ENCODE results near the gene EIF3I.

The EIF3I gene

GRCh38 chr1:32246888-32247273 is 24.7 kb downstream of the EIF3I start, which contains the start of gene FAM167B:
TSS of gene FAM167B (plus strand) at chr1:32247222. CDS start at chr1:32247422, 200 bp downstream.
- no peak within 1 kb of the TSS for H2BK12ac ChIP-seq (ENCODE audit: low read length)
- H3K4ac ChIP-seq (ENCODE audit: low read depth, low read length), result no peak within 1 kb of the TSS
- H4K8ac ChIP-seq (ENCODE audit: low read depth, low read length), result no peak within 1 kb of the TSS
- no peaks in the 10 kb centered on the region for H3K79me2 ChIP-seq (ENCODE audit: control insufficient read depth, insufficient read depth, low read length, poor library complexity)
- no CpG with 5 or more reads among the region's 3 CpGs for WGBS (ENCODE audit: extremely low coverage, insufficient coverage, insufficient read length)
- H3K9ac ChIP-seq (ENCODE audit: low read length), result no peak within 1 kb of the TSS
- H2BK5ac ChIP-seq (ENCODE audit: low read depth, low read length, poor library complexity), result no peak within 1 kb of the TSS
- H3K23ac ChIP-seq (ENCODE audit: low read length), result no peak within 1 kb of the TSS
- H2BK120ac ChIP-seq (ENCODE audit: insufficient read depth, low read length, poor library complexity), result no peak within 1 kb of the TSS
- no peaks in the 10 kb centered on the region for H3K36me3 ChIP-seq (ENCODE audit: control insufficient read depth in 1 of 2, insufficient read depth in 2 of 2, low read length in 2 of 2)
- H3K14ac ChIP-seq (ENCODE audit: low read length), result no peak within 1 kb of the TSS
- no peak within 1 kb of the TSS for H3K18ac ChIP-seq (ENCODE audit: low read length)
- H3K4me3 ChIP-seq (ENCODE audit: low read depth, low read length), result no peak within 1 kb of the TSS
- no peak within 1 kb of the TSS for H2AFZ ChIP-seq (ENCODE audit: insufficient read depth, low read length, poor library complexity)
- no peaks in the 10 kb centered on the region for H3K9me3 ChIP-seq (ENCODE audit: insufficient read depth, low read depth, low read length)
- peak within 1 kb of the TSS; percentile 61 for H3K4me2 ChIP-seq (ENCODE audit: low read length)
- no peak within 1 kb of the TSS for H4K12ac ChIP-seq (ENCODE audit: low read depth, low read length)
- H3K27me3 ChIP-seq (ENCODE audit: insufficient read depth, low read length), result no peaks in the 10 kb centered on the region
- H4K91ac ChIP-seq (ENCODE audit: low read depth, low read length), result no peak within 1 kb of the TSS
- H3K4me1 ChIP-seq (ENCODE audit: control insufficient read depth in 1 of 2, insufficient read depth in 2 of 2, low read length in 2 of 2), result peaks cover 2 to 5% of the 10 kb centered on the region in 2 experiments
- no peak within 1 kb of the TSS for H3K27ac ChIP-seq (ENCODE audit: low read depth, low read length)
- no peak for DNase-seq
- H2AK5ac ChIP-seq (ENCODE audit: low read length), result no peak within 1 kb of the TSS
- no peaks in the 10 kb centered on the region for H3K79me1 ChIP-seq (ENCODE audit: low read length)

- no peak overlapping the region for H2BK12ac ChIP-seq (ENCODE audit: low read length)
- no peaks in the 10 kb centered on the region for H3K79me2 ChIP-seq (ENCODE audit: control insufficient read depth, insufficient read depth, low read length, poor library complexity)
- H3K27me3 ChIP-seq (ENCODE audit: insufficient read depth, low read length), result no peaks in the 10 kb centered on the region
- H4K12ac ChIP-seq (ENCODE audit: low read depth, low read length), result no peak overlapping the region
- H3K18ac ChIP-seq (ENCODE audit: low read length), result no peak overlapping the region
- no peak overlapping the region for H2AK5ac ChIP-seq (ENCODE audit: low read length)
- no peak overlapping the region for H2BK5ac ChIP-seq (ENCODE audit: low read depth, low read length, poor library complexity)
- H3K79me1 ChIP-seq (ENCODE audit: low read length), result no peaks in the 10 kb centered on the region
- no peak overlapping the region for H4K91ac ChIP-seq (ENCODE audit: low read depth, low read length)
- H2AFZ ChIP-seq (ENCODE audit: insufficient read depth, low read length, poor library complexity), result no peak overlapping the region
- H3K4me2 ChIP-seq (ENCODE audit: low read length), result no peak overlapping the region
- H3K23ac ChIP-seq (ENCODE audit: low read length), result no peak overlapping the region
- H2BK120ac ChIP-seq (ENCODE audit: insufficient read depth, low read length, poor library complexity), result no peak overlapping the region
- H3K9ac ChIP-seq (ENCODE audit: low read length), result no peak overlapping the region
- no peak for DNase-seq
- no peak overlapping the region for H3K4ac ChIP-seq (ENCODE audit: low read depth, low read length)
- H3K36me3 ChIP-seq (ENCODE audit: control insufficient read depth in 1 of 2, insufficient read depth in 2 of 2, low read length in 2 of 2), result no peaks in the 10 kb centered on the region
- H3K9me3 ChIP-seq (ENCODE audit: insufficient read depth, low read depth, low read length), result no peaks in the 10 kb centered on the region
- no peak overlapping the region for H4K8ac ChIP-seq (ENCODE audit: low read depth, low read length)
- H3K4me1 ChIP-seq (ENCODE audit: control insufficient read depth in 1 of 2, insufficient read depth in 2 of 2, low read length in 2 of 2), result peaks cover 2 to 4% of the 10 kb centered on the region in 2 experiments
- WGBS (ENCODE audit: extremely low coverage, insufficient coverage, insufficient read length), result no CpG with 5 or more reads among the region's 12 CpGs
- no peak overlapping the region for H3K27ac ChIP-seq (ENCODE audit: low read depth, low read length)
- H3K14ac ChIP-seq (ENCODE audit: low read length), result no peak overlapping the region
- no peak overlapping the region for H3K4me3 ChIP-seq (ENCODE audit: low read depth, low read length)
These were observed 25.2 kb downstream of the EIF3I start for GRCh38 chr1:32247452-32247851.

- no peak overlapping the region for H2BK5ac ChIP-seq (ENCODE audit: low read depth, low read length, poor library complexity)
- no peak overlapping the region for H3K9ac ChIP-seq (ENCODE audit: low read length)
- no peak overlapping the region for H2AFZ ChIP-seq (ENCODE audit: insufficient read depth, low read length, poor library complexity)
- no peak overlapping the region for H3K23ac ChIP-seq (ENCODE audit: low read length)
- H3K18ac ChIP-seq (ENCODE audit: low read length), result no peak overlapping the region
- no peak overlapping the region for H3K4ac ChIP-seq (ENCODE audit: low read depth, low read length)
- peak; percentile 88 to 94 for DNase-seq
- no peaks in the 10 kb centered on the region for H3K36me3 ChIP-seq (ENCODE audit: control insufficient read depth in 1 of 2, insufficient read depth in 2 of 2, low read length in 2 of 2)
- no peak overlapping the region for H3K14ac ChIP-seq (ENCODE audit: low read length)
- no peak overlapping the region for H4K8ac ChIP-seq (ENCODE audit: low read depth, low read length)
- H3K79me1 ChIP-seq (ENCODE audit: low read length), result no peaks in the 10 kb centered on the region
- H2BK120ac ChIP-seq (ENCODE audit: insufficient read depth, low read length, poor library complexity), result no peak overlapping the region
- H2BK12ac ChIP-seq (ENCODE audit: low read length), result no peak overlapping the region
- H3K79me2 ChIP-seq (ENCODE audit: control insufficient read depth, insufficient read depth, low read length, poor library complexity), result no peaks in the 10 kb centered on the region
- H2AK5ac ChIP-seq (ENCODE audit: low read length), result no peak overlapping the region
- no peak overlapping the region for H4K91ac ChIP-seq (ENCODE audit: low read depth, low read length)
- no peak overlapping the region for H4K12ac ChIP-seq (ENCODE audit: low read depth, low read length)
- no peaks in the 10 kb centered on the region for H3K27me3 ChIP-seq (ENCODE audit: insufficient read depth, low read length)
- H3K27ac ChIP-seq (ENCODE audit: low read depth, low read length), result no peak overlapping the region
- WGBS (ENCODE audit: extremely low coverage, insufficient coverage, insufficient read length), result no CpG with 5 or more reads among the region's 31 CpGs
- H3K4me3 ChIP-seq (ENCODE audit: low read depth, low read length), result no peak overlapping the region
- peaks cover 2% of the 10 kb centered on the region in 2 experiments for H3K4me1 ChIP-seq (ENCODE audit: control insufficient read depth in 1 of 2, insufficient read depth in 2 of 2, low read length in 2 of 2)
- no peaks in the 10 kb centered on the region for H3K9me3 ChIP-seq (ENCODE audit: insufficient read depth, low read depth, low read length)
- H3K4me2 ChIP-seq (ENCODE audit: low read length), result peak overlapping the region; percentile 61
These were observed 26.0 kb downstream of the EIF3I start for GRCh38 chr1:32247983-32248889.

- Histone ChIP-seq H3K79me2 (ENCODE audit: control insufficient read depth, insufficient read depth, low read length, poor library complexity) (no peaks in the 10 kb centered on the region), H3K14ac (ENCODE audit: low read length) (no peak overlapping the region), H4K8ac (ENCODE audit: low read depth, low read length) (no peak overlapping the region), H3K27me3 (ENCODE audit: insufficient read depth, low read length) (no peaks in the 10 kb centered on the region), H2BK12ac (ENCODE audit: low read length) (no peak overlapping the region), H3K23ac (ENCODE audit: low read length) (no peak overlapping the region), H3K27ac (ENCODE audit: low read depth, low read length) (no peak overlapping the region), H3K9me3 (ENCODE audit: insufficient read depth, low read depth, low read length) (no peaks in the 10 kb centered on the region), H2AK5ac (ENCODE audit: low read length) (no peak overlapping the region), H4K91ac (ENCODE audit: low read depth, low read length) (no peak overlapping the region), H3K18ac (ENCODE audit: low read length) (no peak overlapping the region), H3K4ac (ENCODE audit: low read depth, low read length) (no peak overlapping the region), H3K4me3 (ENCODE audit: low read depth, low read length) (no peak overlapping the region), H4K12ac (ENCODE audit: low read depth, low read length) (no peak overlapping the region), H3K4me1 (ENCODE audit: control insufficient read depth in 1 of 2, insufficient read depth in 2 of 2, low read length in 2 of 2) (peaks cover 2% of the 10 kb centered on the region in 2 experiments), H2AFZ (ENCODE audit: insufficient read depth, low read length, poor library complexity) (no peak overlapping the region), H3K36me3 (ENCODE audit: control insufficient read depth in 1 of 2, insufficient read depth in 2 of 2, low read length in 2 of 2) (no peaks in the 10 kb centered on the region), H3K9ac (ENCODE audit: low read length) (no peak overlapping the region), H3K4me2 (ENCODE audit: low read length) (no peak overlapping the region), H2BK5ac (ENCODE audit: low read depth, low read length, poor library complexity) (no peak overlapping the region), H3K79me1 (ENCODE audit: low read length) (no peaks in the 10 kb centered on the region), H2BK120ac (ENCODE audit: insufficient read depth, low read length, poor library complexity) (no peak overlapping the region)
- WGBS (ENCODE audit: extremely low coverage, insufficient coverage, insufficient read length), result no CpG with 5 or more reads among the region's 9 CpGs
- DNase-seq, result no peak
These were observed 27.8 kb downstream of the EIF3I start for GRCh38 chr1:32249831-32250525.

Measured in trophoblast cell (in vitro differentiated cells and primary cell).